WTC11 (cell line): ENCODE measurements around the gene C1orf174.

Experiments used
- ATF2 ChIP-seq: sonication (generic); formaldehyde crosslinking; IDR thresholded peaks from 2 replicates; pipeline ENCODE4 v1.8.1; 2022; ENCODE audit warnings: low read depth, missing genetic modification reagents, borderline replicate concordance
- ATF6 ChIP-seq: sonication (generic); formaldehyde crosslinking; IDR thresholded peaks from 2 replicates; pipeline ENCODE4 v1.8.1; 2023; ENCODE audit warnings: mild to moderate bottlenecking, missing genetic modification reagents
- CTCF ChIP-seq: fragments of 200-600 bp; IDR thresholded peaks from 2 replicates; pipeline ENCODE4 v1.8.0; 2022; ENCODE audit warnings: antibody characterized with exemption
- ESRRA ChIP-seq: sonication (generic); formaldehyde crosslinking; IDR thresholded peaks from 2 replicates; pipeline ENCODE4 v1.8.1; 2022; ENCODE audit warnings: mild to moderate bottlenecking, missing genetic modification reagents, borderline replicate concordance
- ETV6 ChIP-seq: sonication (generic); formaldehyde crosslinking; IDR thresholded peaks from 2 replicates; pipeline ENCODE4 v1.8.1; 2022; ENCODE audit warnings: mild to moderate bottlenecking, missing genetic modification reagents
- GABPB1 ChIP-seq: sonication (generic); formaldehyde crosslinking; IDR thresholded peaks from 2 replicates; pipeline ENCODE4 v1.8.1; 2023; ENCODE audit warnings: mild to moderate bottlenecking, missing genetic modification reagents
- MAX ChIP-seq: sonication (generic); formaldehyde crosslinking; IDR thresholded peaks from 2 replicates; pipeline ENCODE4 v1.8.0; 2022; ENCODE audit warnings: mild to moderate bottlenecking, missing genetic modification reagents
- SMAD4 ChIP-seq: sonication (generic); formaldehyde crosslinking; IDR thresholded peaks from 2 replicates; pipeline ENCODE4 v1.8.0; 2022; ENCODE audit warnings: mild to moderate bottlenecking, missing genetic modification reagents
- USF2 ChIP-seq: sonication (generic); formaldehyde crosslinking; IDR thresholded peaks from 2 replicates; pipeline ENCODE4 v1.8.1; 2023; ENCODE audit warnings: mild to moderate bottlenecking, missing genetic modification reagents, moderate library complexity

- TF ChIP-seq CTCF (no peak), MAX (CRISPR knock-in tag) (no peak), ATF2 (CRISPR knock-in tag) (no peak), SMAD4 (CRISPR knock-in tag) (no peak), ESRRA (CRISPR knock-in tag) (no peak), GABPB1 (CRISPR knock-in tag) (no peak), USF2 (no peak), ETV6 (no peak), ATF6 (no peak)
These were observed 6.0 kb upstream of the C1orf174 start for GRCh38 chr1:3905953-3906671.
